K562 (cell line): Measurements from ENCODE around the gene PSMA7.

Source experiments
- POLR2AphosphoS5 ChIP-seq: IDR thresholded peaks from 2 replicates; pipeline ENCODE4 v1.6.1; 2011; ENCODE audit warnings: mild to moderate bottlenecking, low read depth, low read length, moderate library complexity; ENCODE audit not compliant: control insufficient read depth, insufficient read depth
- YY1 ChIP-seq, 3 experiments: IDR thresholded peaks; 2 replicates each; pipeline ENCODE4 v1.6.1; 2011; ENCODE audit warnings: low read length in 2 of 3, mild to moderate bottlenecking in 2 of 3, moderate library complexity in 2 of 3, borderline replicate concordance in 1 of 3, control low read depth in 1 of 3, low read depth in 1 of 3; ENCODE audit not compliant: insufficient read depth in 3 of 3, insufficient replicate concordance in 2 of 3, control insufficient read depth in 1 of 3, insufficient read length in 1 of 3; ENCODE audit errors: extremely low read depth in 1 of 3

DNA sequence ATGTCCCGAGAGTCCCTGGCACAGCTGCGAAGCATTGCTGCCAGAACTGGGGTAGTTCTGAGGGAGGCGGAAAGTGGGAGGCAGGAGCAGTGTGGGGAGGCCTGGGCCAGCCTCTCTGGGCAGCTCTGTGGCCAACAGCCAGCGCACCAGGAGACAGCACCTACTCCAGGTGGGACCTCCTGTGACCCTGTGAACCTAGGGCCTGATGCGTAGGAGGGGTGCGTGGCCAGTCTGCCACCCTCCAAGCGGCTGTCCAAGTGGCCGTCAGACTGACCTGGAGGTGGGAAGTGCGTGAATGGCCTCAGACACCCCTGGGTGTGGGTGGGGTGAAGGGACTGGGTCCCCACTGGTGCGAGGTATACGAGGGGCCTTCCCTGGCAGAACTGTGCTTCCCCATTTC, 15.9 kb upstream of the PSMA7 start:
- TF ChIP-seq YY1 (IDR thresholded peaks at IDR 0.05; ENCODE audit: borderline replicate concordance in 1 of 3, control insufficient read depth in 1 of 3, extremely low read depth in 1 of 3, insufficient read depth in 3 of 3, insufficient read length in 1 of 3, insufficient replicate concordance in 2 of 3, low read depth in 1 of 3, low read length in 2 of 3) (no peak), POLR2AphosphoS5 (no peak)
